ENCODE data around the gene CYP4B1.

CYP4B1 gene

GRCh38 chr1:46804027-46804889 lies 5.4 kb downstream of the CYP4B1 start:
- H3K4me1 ChIP-seq (ENCODE audit: control insufficient read depth in 1 of 2, insufficient read depth in 1 of 2, low read depth in 1 of 2, low read length in 1 of 2), result no peaks in the 10 kb centered on the region
- no peak overlapping the region for H3K27ac ChIP-seq
- no peak overlapping the region for H3K4me3 ChIP-seq (ENCODE audit: low read depth in 1 of 2, low read length in 1 of 2)
- H3K36me3 ChIP-seq, result no peaks in the 10 kb centered on the region
- no peaks in the 10 kb centered on the region for H3K9me3 ChIP-seq
- H3K27me3 ChIP-seq, result peaks cover 15% of the 10 kb centered on the region
- no peak for TF ChIP-seq CTCF (IDR thresholded peaks at IDR 0.05)

- no peaks in the 10 kb centered on the region for H3K4me1 ChIP-seq (ENCODE audit: control insufficient read depth in 1 of 2, insufficient read depth in 1 of 2, low read depth in 1 of 2, low read length in 1 of 2)
- peaks cover 15% of the 10 kb centered on the region for H3K27me3 ChIP-seq
- H3K9me3 ChIP-seq, result no peaks in the 10 kb centered on the region
- H3K4me3 ChIP-seq (ENCODE audit: low read depth in 1 of 2, low read length in 1 of 2), result no peak overlapping the region
- no peaks in the 10 kb centered on the region for H3K36me3 ChIP-seq
- no peak for TF ChIP-seq CTCF (IDR thresholded peaks at IDR 0.05)
- no peak overlapping the region for H3K27ac ChIP-seq
These were observed 6.1 kb downstream of the CYP4B1 start for GRCh38 chr1:46804926-46805325.

- no peak for TF ChIP-seq CTCF (IDR thresholded peaks at IDR 0.05)
- no peak overlapping the region for H3K4me3 ChIP-seq (ENCODE audit: low read depth in 1 of 2, low read length in 1 of 2)
- no peaks in the 10 kb centered on the region for H3K36me3 ChIP-seq
- no peaks in the 10 kb centered on the region for H3K4me1 ChIP-seq (ENCODE audit: control insufficient read depth in 1 of 2, insufficient read depth in 1 of 2, low read depth in 1 of 2, low read length in 1 of 2)
- H3K9me3 ChIP-seq, result no peaks in the 10 kb centered on the region
- no peak overlapping the region for H3K27ac ChIP-seq
- H3K27me3 ChIP-seq, result peaks cover 15% of the 10 kb centered on the region
These were observed 6.9 kb downstream of the CYP4B1 start for GRCh38 chr1:46805755-46806154.

GRCh38 chr1:46806196-46807020 lies 7.6 kb downstream of the CYP4B1 start:
- TF ChIP-seq CTCF (IDR thresholded peaks at IDR 0.05), result no peak
- Histone ChIP-seq H3K9me3 (no peaks in the 10 kb centered on the region), H3K27me3 (peaks cover 15% of the 10 kb centered on the region), H3K4me1 (ENCODE audit: control insufficient read depth in 1 of 2, insufficient read depth in 1 of 2, low read depth in 1 of 2, low read length in 1 of 2) (no peaks in the 10 kb centered on the region), H3K27ac (no peak overlapping the region), H3K4me3 (ENCODE audit: low read depth in 1 of 2, low read length in 1 of 2) (no peak overlapping the region), H3K36me3 (no peaks in the 10 kb centered on the region)

GRCh38 chr1:46807046-46807972 lies 8.5 kb downstream of the CYP4B1 start:
- TF ChIP-seq CTCF (IDR thresholded peaks at IDR 0.05), result no peak
- H3K36me3 ChIP-seq, result no peaks in the 10 kb centered on the region
- no peaks in the 10 kb centered on the region for H3K4me1 ChIP-seq (ENCODE audit: control insufficient read depth in 1 of 2, insufficient read depth in 1 of 2, low read depth in 1 of 2, low read length in 1 of 2)
- no peak overlapping the region for H3K27ac ChIP-seq
- no peaks in the 10 kb centered on the region for H3K9me3 ChIP-seq
- H3K4me3 ChIP-seq (ENCODE audit: low read depth in 1 of 2, low read length in 1 of 2), result no peak overlapping the region
- peaks cover 15% of the 10 kb centered on the region for H3K27me3 ChIP-seq

Data from neutrophil (primary cell).